SK-N-MC (cell line): ENCODE measurements around the gene MYO15B.

Source experiments
- DNase-seq: peaks from one replicate; pipeline ENCODE4 v3.0.0-alpha.2; 2011; ENCODE audit warnings: low read depth, low spot score
- H3K27ac ChIP-seq: fragments of 200-600 bp; sonication (generic); 2 replicates; pipeline ENCODE4 v1.5.1; 2016; ENCODE audit warnings: mixed run types
- H3K36me3 ChIP-seq: fragments of 200-600 bp; sonication (generic); 2 replicates; pipeline ENCODE4 v1.6.1; 2017; ENCODE audit warnings: antibody characterized with exemption, low read length, mixed read lengths; ENCODE audit not compliant: insufficient read depth
- H3K4me3 ChIP-seq: fragments of 200-600 bp; sonication (generic); 2 replicates; pipeline ENCODE4 v1.5.1; 2016
- H3K9ac ChIP-seq: fragments of 200-600 bp; sonication (generic); 2 replicates; pipeline ENCODE4 v1.8.0; 2017; ENCODE audit warnings: mixed run types, mixed read lengths; ENCODE audit not compliant: insufficient read length
- H3K9me3 ChIP-seq: fragments of 200-600 bp; sonication (generic); 2 replicates; pipeline ENCODE4 v1.6.1; 2017; ENCODE audit warnings: low read depth, mild to moderate bottlenecking, antibody characterized with exemption, low read length, moderate library complexity, mixed read lengths
- EZH2 ChIP-seq: fragments of 200-600 bp; sonication (generic); IDR thresholded peaks from one replicate; pipeline ENCODE4 v1.6.1; 2017; ENCODE audit warnings: antibody characterized with exemption
- FOXP2 ChIP-seq: optimal IDR thresholded peaks from 2 replicates; pipeline ENCODE3; 2011; ENCODE audit warnings: mild to moderate bottlenecking, moderate library complexity; ENCODE audit not compliant: insufficient read depth; ENCODE audit errors: extremely low read length, control extremely low read depth
- POLR2AphosphoS5 ChIP-seq: IDR thresholded peaks from 2 replicates; pipeline ENCODE4 v1.6.1; 2012; ENCODE audit warnings: mild to moderate bottlenecking, low read depth, low read length, borderline replicate concordance

The MYO15B gene

GRCh38 chr17:75622771-75623273 is 35.2 kb downstream of the MYO15B start:
- no peak overlapping the region for H3K9ac ChIP-seq
- TF ChIP-seq POLR2AphosphoS5 (no peak), FOXP2 (no peak), EZH2 (no peak)
- DNase-seq, result no peak
- H3K4me3 ChIP-seq, result no peak overlapping the region
- no peaks in the 10 kb centered on the region for H3K9me3 ChIP-seq
- H3K27ac ChIP-seq, result no peak overlapping the region
- no peaks in the 10 kb centered on the region for H3K36me3 ChIP-seq

- H3K36me3 ChIP-seq, result no peaks in the 10 kb centered on the region
- H3K27ac ChIP-seq, result no peak overlapping the region
- TF ChIP-seq FOXP2 (no peak), POLR2AphosphoS5 (no peak)
- no peak overlapping the region for H3K4me3 ChIP-seq
- H3K9ac ChIP-seq, result no peak overlapping the region
- no peaks in the 10 kb centered on the region for H3K9me3 ChIP-seq
- no peak for DNase-seq
Observed at GRCh38 chr17:75623386-75623785, 35.8 kb downstream of the MYO15B start.

GRCh38 chr17:75624021-75624420 is 36.4 kb downstream of the MYO15B start:
- no peak overlapping the region for H3K27ac ChIP-seq
- H3K4me3 ChIP-seq, result no peak overlapping the region
- no peak overlapping the region for H3K9ac ChIP-seq
- H3K9me3 ChIP-seq, result no peaks in the 10 kb centered on the region
- H3K36me3 ChIP-seq, result no peaks in the 10 kb centered on the region
- no peak for DNase-seq
- TF ChIP-seq POLR2AphosphoS5, result no peak
- no peak for TF ChIP-seq EZH2
- TF ChIP-seq FOXP2, result no peak

- no peak overlapping the region for H3K4me3 ChIP-seq
- no peaks in the 10 kb centered on the region for H3K36me3 ChIP-seq
- DNase-seq, result no peak
- H3K9me3 ChIP-seq, result no peaks in the 10 kb centered on the region
- TF ChIP-seq EZH2 (no peak), POLR2AphosphoS5 (no peak), FOXP2 (no peak)
- H3K9ac ChIP-seq, result no peak overlapping the region
- H3K27ac ChIP-seq, result no peak overlapping the region
Observed at GRCh38 chr17:75624714-75625345, 37.2 kb downstream of the MYO15B start.

GRCh38 chr17:75625813-75626486 is 38.4 kb downstream of the MYO15B start:
- H3K9ac ChIP-seq, result no peak overlapping the region
- DNase-seq, result no peak
- no peak overlapping the region for H3K27ac ChIP-seq
- no peak overlapping the region for H3K4me3 ChIP-seq
- TF ChIP-seq POLR2AphosphoS5 (no peak), FOXP2 (no peak), EZH2 (no peak)
- H3K36me3 ChIP-seq, result no peaks in the 10 kb centered on the region
- H3K9me3 ChIP-seq, result no peaks in the 10 kb centered on the region

GRCh38 chr17:75626496-75627038 is 39.0 kb downstream of the MYO15B start:
- DNase-seq, result no peak
- Histone ChIP-seq H3K9ac (no peak overlapping the region), H3K27ac (no peak overlapping the region), H3K36me3 (no peaks in the 10 kb centered on the region), H3K9me3 (no peaks in the 10 kb centered on the region), H3K4me3 (no peak overlapping the region)
- no peak for TF ChIP-seq FOXP2
- no peak for TF ChIP-seq EZH2
- no peak for TF ChIP-seq POLR2AphosphoS5

- no peaks in the 10 kb centered on the region for H3K36me3 ChIP-seq
- no peak for TF ChIP-seq FOXP2
- no peak for TF ChIP-seq EZH2
- no peak for TF ChIP-seq POLR2AphosphoS5
- H3K4me3 ChIP-seq, result no peak overlapping the region
- H3K9ac ChIP-seq, result no peak overlapping the region
- no peaks in the 10 kb centered on the region for H3K9me3 ChIP-seq
- H3K27ac ChIP-seq, result no peak overlapping the region
- DNase-seq, result no peak
Observed at GRCh38 chr17:75627094-75627493, 39.5 kb downstream of the MYO15B start.

GRCh38 chr17:75628425-75628824 is 40.8 kb downstream of the MYO15B start:
- Histone ChIP-seq H3K36me3 (no peaks in the 10 kb centered on the region), H3K4me3 (no peak overlapping the region), H3K9me3 (no peaks in the 10 kb centered on the region), H3K9ac (no peak overlapping the region), H3K27ac (no peak overlapping the region)
- no peak for TF ChIP-seq EZH2
- TF ChIP-seq POLR2AphosphoS5, result no peak
- no peak for TF ChIP-seq FOXP2
- DNase-seq, result no peak

GRCh38 chr17:75629157-75629556 is 41.6 kb downstream of the MYO15B start:
- no peak for DNase-seq
- Histone ChIP-seq H3K27ac (no peak overlapping the region), H3K4me3 (no peak overlapping the region), H3K9me3 (no peaks in the 10 kb centered on the region), H3K9ac (no peak overlapping the region), H3K36me3 (no peaks in the 10 kb centered on the region)
- TF ChIP-seq POLR2AphosphoS5, result no peak
- no peak for TF ChIP-seq FOXP2
- no peak for TF ChIP-seq EZH2
